ENCODE results near the gene CAMKK1.

GRCh38 chr17:3890082-3890877, 2.6 kb downstream of the CAMKK1 start:
- TF ChIP-seq CTCF (IDR thresholded peaks at IDR 0.05; ENCODE audit: borderline replicate concordance, extremely low read depth, low read length, poor library complexity, severe bottlenecking) (no peak), EZH2 (IDR thresholded peaks at IDR 0.05; ENCODE audit: borderline replicate concordance, low read depth, low read length, severe bottlenecking) (no peak)

Measured in DND-41 (cell line).